Stimulated activated CD8-positive, alpha-beta memory T cell treated with anti-CD3 and anti-CD28 coated beads, Interleukin-4, amount 100 ng/mL, for 4 hours (primary cell): ENCODE results near the gene ANKH.

ENCODE experiments used
- DNase-seq, 2 donors: peaks; one replicate each; pipeline ENCODE4 v3.0.0-alpha.2; 2020; ENCODE audit warnings: low read depth in 2 of 2, low spot score in 1 of 2

The ANKH gene

DNA sequence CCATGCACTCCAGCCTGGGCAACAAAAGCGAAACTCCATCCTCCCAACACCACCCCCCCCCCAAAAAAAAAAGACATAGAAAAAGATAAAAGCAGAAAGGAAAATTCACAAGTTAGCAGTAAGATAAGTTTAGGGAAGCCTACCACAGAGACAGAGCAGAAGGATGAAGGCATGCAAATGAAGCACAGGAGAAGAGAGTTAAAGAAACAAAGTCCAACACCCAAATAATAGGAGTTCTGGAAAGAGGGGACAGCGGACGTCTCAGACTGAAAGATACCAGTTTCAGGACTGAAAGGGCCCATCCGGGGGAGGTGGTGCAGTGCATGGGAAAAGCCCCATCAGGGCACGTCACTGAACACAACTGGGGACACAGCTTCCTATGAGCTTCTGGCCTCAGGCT lies 152.8 kb downstream of the ANKH start:
- DNase-seq: no peak

DNA sequence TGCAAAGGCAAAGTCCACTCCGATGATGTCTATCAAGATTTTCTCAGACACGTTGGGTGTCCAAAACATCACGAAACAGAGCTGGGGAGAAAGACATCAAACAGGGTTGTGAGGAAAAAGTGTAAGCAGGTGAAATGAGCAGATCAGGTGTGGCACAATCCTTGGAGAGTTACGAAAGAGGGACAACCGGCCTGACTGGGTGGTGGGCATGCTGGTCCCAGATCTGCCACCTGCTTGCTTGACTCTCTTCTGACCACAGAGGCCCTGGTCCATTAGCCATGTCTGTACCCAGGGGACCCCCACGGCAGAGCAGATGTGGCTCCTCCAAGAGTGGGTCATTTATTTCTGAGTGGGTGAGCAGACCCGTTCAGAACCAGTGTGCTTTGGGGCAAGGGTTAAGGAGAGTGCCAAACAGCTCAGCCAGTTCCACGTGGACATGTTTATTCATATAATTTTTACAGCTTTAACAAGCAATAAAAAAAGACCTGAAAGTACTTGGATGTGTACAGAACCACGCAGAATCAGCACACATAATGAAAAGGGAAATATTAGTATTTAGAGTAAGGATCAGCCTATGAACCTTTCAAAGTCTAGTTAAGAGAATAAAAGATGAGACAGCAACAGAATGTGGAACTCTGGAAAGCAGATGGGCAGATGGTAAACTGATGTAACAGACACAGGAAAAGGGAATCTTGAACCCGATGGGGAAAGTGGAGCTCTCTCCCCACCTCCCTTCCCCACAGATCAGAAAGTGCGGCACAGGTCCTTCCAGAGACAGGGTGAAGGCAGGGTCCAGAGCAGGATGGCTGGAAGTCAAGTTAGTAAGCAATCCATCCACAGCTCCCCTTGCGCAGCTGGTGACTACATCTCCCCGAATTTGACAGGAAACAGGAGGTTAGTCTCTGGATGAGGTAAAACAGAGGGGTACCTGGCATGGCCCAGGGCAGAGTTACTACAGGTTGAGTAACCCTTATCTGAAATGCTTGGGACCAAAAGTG lies 154.5 kb downstream of the ANKH start:
- no peak for DNase-seq

DNA sequence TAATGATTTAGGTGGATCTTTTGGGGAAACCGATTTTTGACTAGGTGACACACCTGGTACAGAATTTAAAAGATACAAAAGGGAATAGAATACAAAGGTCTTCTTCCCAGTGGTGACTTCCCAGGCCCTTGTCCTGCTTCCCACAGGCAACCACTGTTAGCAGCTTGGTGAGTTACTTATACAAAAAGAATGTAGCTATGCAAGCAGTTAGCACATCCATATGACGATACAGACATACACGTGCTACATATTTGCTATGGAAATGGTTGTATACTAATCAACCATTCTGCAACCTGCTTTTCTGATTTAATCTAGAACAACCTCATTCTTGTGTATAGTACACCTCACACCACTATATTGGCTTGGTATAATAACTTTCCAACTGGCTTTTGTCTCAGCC lies 156.1 kb downstream of the ANKH start:
- no peak for DNase-seq

DNA sequence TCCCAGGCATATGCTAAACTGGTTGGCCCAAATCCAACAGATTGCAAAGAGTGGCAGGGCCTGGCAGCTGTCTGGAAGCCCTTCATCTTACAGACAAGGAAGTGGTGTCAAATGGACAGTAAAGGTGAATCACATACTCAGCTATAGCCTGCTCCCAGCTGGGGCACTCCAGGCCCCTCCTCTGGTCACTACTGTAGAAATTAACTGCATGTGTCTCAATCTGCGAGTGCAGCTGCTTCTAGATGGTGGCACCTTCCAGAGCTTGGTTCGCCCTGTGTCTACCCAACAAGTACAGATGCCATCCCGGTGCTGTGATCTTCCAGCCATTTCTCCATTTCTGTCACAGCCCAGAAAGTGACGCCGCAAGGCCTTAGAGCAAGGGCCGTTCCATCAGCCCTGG lies 156.9 kb downstream of the ANKH start:
- no peak for DNase-seq

DNA sequence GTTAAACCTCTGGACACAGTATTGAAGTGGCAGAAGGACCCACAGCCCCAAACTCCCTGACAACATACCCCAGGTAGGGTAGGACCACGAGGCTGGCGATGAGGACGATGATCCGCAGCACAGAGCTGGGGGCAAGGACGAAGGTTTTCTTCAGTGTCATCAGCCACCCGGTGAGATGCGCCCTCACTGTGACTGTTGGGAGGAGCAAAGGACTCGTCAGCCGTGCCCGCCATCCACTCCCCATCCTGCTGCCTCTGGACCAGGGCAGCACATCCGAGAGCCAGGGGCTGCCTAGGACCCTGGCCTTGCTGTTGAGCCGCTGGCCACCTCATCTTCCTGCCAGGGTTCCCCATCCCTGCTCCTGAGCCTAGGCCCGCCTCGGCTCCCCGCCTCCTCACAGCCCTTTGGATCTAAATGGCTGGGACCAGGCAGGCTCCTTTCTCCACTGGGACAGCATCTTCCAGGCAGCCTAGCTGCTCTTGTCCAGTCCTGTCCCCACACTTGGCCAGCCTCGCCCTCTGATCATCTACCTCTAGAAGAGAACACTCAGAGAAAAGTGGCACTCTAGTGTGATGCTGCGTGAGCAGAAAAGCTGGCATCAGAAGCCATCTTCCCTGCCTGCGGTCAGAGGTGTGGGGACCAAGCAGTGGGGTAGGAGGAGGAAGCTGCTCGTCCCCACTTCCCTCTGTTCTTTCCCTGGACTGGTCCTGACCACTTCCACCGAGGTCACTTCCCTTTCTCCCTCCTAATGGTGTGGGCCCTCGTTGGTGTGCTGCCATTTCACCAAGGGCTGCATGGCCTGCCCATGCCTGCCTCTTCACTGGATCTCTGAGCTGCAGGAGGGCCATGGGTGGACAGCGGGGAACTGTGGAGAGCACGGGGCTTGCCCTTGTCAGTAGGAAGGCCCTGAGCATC lies 157.8 kb downstream of the ANKH start:
- no peak for DNase-seq

DNA sequence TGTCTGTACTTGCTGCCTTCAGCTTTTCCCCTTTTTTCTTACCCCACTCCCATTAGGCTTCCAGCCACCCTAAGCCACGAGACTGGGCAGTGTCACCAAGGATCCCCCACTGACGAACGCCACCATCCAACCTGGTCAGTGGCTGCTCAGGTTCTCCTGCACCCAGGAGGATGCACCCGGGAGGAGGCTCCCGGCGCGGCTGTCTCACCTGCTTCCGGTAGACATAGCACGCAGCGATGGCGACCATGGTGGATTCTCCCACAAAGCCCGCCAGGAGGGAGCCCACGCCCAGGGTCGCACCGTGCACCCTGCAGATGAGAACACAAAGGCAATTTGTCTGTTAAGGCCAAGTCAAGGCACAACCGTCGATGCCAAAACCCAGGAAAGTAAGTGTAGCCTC lies 158.9 kb downstream of the ANKH start:
- no peak for DNase-seq

DNA sequence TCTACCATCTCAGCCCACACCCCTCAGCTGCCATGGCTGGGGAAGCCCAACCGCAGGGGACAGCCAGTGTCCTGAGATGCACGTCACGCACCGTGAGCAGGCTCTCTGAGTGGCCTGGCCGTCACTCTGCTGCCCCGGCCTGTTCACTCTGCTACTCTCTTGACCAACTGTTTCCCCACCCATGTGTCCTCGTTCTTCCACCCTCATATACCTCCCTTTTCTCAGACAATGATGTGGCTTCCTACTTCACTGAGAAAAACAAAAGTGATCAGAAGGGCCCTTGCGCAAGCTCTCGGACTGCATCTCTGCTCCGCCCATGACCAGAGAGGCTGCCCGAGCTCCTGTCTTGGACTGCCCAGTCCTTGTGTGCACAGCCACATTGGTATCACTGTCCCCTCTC lies 159.4 kb downstream of the ANKH start:
- DNase-seq: no peak

DNA sequence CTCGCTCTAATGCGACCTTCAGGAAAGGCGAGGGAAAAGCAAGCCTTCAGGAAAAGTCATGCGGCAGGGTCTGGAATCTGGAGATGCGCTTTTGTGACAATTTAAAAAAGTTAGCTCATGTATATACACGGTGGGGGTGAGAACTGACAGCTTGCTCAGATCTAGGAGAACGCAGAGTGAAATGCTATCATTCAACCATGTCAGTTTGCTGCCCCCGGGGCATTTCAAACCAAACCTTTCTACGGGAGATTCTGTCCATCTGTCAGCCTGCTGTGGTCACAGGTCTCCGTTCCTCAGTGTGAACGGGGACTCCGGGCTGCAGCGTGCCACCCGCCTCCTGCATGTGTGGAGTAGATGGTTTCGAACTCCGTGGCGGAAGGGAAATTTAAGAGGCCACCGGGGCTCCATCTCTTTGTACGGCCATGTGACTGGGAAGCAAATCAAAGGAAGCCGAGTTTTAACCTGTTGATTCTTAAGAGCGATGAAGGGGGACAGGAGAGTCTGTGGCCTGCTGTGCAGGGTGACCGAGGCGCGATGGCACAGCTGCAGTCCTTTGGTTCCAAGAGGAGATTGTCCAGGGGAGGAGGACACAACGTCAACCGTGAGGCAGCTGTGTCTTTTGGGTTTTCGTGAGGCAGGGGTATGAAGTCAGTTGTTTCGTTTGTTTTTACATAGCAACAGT lies 161.1 kb downstream of the ANKH start:
- no peak for DNase-seq

DNA sequence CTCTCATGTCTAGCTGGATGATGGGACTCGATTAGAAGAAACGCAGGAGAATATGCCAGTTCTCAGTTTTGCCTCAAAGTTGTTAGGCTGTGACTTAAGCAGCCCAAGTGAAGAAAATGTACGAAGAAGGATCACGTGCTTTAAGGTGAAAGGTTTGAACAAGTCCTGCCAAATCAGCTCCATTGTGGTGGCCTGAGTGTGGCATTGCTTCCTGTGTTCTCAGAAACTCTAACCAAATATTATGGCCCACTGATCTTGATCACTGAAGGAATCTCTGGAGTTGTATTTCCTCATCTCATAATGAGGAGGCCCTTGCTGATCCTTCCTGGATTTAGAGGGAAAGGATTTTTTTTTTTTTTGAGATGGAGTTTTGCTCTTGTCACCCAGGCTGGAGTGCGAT lies 163.0 kb downstream of the ANKH start:
- no peak for DNase-seq

DNA sequence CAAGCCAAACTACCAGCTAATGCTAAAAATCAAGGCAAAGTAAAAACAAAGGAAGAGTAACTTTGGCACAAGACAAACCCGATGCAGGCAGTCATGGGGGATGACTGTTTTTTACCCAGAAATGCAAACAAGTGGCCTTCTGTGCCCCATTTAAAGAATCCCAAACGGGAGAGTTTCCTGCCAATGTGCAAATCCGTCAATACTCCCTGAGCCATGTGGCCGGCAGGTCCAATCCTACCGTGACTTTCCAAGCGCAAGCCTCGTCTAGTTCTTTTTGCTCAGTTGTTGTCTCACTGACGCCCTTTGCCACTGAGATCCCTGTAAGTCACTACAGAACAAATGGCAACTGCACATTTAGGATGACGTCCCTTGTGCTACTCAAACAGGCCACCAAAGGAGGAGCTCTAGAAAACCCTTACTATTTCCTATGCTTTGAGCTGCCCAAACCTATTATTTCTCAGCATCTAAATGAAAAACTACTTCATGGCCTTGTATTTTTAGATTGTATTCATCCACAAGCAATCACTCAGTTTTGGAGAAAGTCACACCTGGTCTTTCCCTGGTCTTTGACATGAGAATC lies 163.7 kb downstream of the ANKH start:
- DNase-seq: no peak

DNA sequence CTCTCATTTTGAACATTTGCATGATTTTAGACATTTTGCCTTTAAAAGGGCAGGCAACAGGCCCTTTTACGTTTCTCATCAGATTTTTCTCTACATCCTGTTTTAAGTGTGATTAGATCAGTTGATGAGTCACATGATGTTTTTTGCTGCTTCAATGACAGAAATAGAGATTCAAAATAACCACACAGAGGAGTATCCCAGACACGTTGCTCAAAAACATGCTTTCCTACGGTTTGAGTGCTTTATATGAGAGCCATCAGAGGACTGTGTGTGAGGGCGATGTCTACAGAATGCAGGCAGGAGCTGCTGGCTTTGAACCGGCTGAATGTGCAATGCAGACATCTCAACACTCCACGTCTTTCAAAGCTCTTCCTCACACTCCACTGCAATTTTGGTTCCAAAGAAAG lies 165.0 kb downstream of the ANKH start:
- DNase-seq: no peak

DNA sequence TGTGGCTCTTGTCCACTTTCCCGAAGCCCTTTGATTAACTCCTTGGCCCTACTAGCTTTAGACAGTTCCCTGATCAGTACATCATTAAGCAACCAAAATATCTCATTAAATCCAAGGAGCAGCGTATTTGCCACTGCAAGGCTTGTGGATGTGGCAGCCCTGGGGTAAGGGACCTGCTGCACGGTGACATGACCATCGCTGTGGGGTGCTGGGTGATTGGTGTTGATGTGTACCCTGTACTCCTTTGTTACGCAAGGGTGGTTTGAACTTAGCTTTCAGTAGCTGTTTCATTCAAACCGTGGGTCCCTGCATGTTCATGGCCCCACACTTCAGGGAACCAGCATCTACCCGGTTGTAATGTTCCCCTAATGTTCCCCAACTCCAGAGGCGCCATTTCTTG lies 166.0 kb downstream of the ANKH start:
- no peak for DNase-seq

DNA sequence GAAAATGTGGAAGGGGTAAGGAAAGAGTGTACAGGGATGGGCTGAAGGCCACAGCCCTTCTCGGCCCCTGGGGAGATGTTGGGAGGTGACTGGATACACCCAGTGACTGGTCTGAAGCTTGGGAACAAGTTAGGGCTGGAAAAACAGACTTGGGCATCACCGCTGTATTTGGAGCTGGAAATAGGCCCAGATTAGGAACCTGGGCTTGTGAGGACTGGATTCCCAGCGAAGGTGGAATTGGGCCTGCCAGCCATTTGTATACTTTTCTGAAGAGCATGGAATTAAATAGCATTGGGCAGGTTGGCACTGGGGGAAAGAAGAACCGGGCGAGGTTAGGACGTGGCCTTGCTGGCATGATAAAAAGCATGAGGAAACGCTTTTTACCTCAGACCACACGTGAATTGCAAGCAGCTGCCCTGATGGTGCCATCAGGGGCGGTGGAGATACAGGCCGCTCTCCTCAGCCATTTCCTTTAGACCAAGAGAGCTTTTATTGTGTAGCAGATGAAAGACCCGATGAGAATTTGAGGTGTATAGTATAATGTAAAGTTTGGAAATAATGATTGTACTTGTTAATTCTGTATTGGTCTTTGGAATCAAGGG lies 169.2 kb downstream of the ANKH start:
- no peak for DNase-seq

DNA sequence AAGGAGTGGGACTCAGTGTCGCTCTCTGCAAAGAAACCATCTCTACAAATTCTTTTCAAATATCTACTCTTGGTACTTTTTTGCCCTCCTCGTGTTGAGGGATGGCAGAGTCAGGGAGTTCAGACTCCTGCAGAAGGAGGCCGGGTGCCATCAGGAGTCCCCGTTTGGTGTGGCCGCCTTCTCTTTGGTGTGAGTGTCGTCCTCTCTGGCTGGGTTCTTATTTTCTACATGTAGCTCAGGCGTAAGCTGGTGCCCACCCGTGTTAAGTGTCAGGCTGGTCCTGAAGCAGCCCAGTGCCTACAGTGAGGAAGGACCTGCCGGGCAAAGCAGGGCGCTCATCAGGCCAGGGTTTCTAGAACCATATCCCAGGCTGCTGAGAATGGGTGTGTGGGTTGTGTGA lies 170.0 kb downstream of the ANKH start:
- no peak for DNase-seq

DNA sequence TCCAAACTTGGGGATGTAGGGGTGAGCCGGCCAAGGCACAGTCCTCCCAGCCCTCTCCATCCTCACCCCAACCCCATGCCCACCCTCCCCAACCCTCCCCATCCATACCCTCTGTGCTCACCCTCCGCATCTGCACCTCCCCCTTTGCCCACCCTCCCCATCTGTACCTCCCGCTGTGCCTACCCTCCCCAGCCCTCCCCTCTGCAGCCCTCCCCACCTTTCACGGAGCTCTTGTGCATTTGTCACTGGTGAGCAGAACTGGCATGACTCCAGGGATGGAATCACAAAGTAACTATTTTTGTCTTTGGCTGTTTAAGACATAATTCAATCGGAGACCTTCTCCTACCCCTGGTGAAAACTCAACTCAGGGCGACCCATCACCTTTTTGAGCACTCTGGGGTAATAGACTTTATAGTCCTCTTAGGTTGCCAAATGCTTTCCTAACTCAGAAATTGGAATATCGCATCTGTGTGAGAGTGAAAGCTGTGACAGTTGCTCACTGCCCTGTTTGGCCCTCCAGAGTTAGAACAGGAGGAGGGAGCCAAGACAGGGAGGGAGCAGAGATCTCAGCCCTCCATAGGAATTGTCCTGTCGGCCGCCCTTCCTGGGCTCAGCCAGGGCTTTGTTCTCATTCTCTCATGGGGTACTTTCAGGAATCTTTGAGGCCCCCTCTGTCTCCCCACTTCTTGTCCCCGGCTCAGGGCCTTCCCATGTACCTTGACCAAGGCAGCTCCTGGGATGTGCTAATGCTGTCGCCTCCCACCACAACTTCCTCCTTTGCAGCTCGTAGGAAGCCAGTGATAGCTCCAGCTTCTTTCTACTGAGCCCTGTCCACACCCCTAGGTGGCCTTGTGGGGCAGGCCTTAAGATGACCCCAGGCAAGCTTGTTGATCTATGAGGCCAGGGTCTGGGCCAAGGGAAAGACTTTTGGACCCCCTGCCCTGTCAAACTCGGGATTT lies 170.8 kb downstream of the ANKH start:
- DNase-seq: no peak

DNA sequence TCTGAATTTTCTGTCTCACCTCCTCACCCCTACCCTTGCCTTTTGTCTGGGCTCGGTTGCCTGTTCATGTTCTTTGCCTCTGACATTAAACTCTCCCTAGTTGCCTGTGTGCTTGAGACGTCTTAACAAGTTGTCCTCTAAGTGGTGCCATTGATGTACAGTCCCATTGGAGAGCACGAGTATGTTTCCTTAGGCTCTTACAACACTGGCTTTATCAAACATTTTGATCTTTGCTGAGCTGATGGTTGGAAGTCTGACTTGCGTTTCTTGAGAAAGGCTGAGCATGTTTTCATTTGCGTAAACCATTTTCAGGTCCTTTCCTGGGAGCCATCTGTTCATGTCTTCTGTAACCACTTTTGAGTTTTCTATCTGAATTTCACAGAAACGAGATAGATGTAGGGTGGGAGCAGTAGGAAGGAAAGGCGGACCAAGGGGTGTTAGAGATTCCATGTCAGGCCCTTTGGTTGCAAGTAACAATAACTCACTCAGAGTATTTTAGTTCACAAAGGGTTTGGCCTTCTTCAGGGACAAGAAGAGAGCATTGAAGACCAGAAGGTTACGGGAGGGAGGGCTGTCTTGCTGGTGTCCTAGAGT lies 171.7 kb downstream of the ANKH start:
- DNase-seq: no peak

DNA sequence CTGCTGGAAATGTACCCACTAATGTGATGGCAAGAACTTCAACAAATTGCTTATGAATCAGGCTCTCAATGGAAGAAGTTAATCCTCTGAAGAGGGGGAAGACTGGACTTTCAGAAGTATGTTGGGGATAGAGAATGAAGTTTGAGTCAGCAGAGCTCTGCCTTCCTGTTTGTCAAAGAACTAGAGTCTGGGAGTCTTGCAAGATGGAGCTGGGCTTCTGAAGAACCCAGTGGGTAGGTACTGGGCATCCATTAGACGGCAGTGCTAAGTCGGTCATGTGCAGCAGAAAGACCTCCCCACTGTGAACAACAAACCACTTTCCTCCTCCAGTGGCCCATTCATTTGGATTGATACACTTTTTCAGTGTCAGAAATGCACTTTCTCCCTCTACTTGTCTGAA lies 172.4 kb downstream of the ANKH start:
- no peak for DNase-seq

DNA sequence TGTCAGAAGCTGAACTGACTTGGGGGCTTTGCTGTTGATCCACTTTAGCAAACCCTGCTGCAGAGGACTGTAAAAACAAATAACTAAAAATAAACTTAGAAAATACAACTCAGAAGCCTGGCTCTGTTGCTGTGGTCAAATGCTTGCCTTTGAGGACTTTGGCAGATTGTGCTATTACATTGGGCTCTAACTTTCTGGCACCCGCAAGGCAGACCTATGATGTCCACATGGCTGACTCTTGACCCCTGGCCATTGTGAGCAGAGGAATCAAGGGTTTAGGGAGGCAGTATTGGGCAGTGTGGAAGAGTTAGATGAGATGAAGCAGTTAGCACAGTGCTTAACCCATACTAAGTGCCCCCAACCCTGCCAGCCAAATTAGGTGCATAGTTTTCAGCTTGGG lies 173.1 kb downstream of the ANKH start:
- DNase-seq: no peak

DNA sequence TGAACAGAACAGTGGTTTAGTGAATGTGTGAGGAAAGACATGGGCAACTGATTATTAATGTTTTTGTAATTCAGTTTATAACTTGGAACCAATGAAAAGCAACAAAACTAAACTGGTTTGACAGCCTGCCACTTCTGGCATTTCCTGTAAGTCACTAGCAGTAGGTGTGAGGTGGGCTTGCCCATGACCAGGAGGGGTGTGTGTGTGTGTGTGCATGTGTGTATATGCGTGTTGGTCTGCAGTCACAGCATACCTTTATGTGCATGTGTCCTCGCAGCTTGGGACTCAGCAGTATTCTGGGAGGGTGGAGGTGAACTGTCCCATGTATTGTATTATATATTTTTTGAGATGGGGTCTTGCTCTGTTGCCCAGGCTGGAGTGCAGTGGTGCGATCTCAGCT lies 174.7 kb downstream of the ANKH start:
- no peak for DNase-seq
